Stimulated activated naive CD4-positive, alpha-beta T cell (primary cell): ENCODE data around the gene RFX2.

Experiments
- DNase-seq, 6 experiments: peaks; one replicate each; lab custom pipeline; 2025; lab: John Stamatoyannopoulos, UW

Gene RFX2

DNA sequence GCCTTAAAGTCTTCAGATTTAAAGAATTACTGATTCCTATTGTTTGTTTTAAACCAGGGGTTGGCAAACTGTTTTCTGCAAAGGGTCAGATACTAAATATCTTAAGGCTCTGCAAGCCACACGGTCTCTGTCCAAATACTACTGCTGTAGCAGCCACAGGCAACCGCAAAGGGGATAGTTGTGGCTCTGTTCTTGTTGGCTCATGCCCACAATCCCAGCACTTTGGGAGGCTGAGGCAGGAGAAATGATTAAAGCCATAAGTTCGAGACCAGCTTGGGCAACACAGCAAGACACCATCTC is 154.7 kb downstream of the RFX2 start:
- DNase-seq, result no peak

- DNase-seq, result no peak
Measured at GRCh38 chr19:5954293-5954692, 156.0 kb downstream of the RFX2 start.

GRCh38 chr19:5953680-5954213 is 156.6 kb downstream of the RFX2 start:
- peak in 2 of 6 experiments; percentile 35 to 39 for DNase-seq

DNA sequence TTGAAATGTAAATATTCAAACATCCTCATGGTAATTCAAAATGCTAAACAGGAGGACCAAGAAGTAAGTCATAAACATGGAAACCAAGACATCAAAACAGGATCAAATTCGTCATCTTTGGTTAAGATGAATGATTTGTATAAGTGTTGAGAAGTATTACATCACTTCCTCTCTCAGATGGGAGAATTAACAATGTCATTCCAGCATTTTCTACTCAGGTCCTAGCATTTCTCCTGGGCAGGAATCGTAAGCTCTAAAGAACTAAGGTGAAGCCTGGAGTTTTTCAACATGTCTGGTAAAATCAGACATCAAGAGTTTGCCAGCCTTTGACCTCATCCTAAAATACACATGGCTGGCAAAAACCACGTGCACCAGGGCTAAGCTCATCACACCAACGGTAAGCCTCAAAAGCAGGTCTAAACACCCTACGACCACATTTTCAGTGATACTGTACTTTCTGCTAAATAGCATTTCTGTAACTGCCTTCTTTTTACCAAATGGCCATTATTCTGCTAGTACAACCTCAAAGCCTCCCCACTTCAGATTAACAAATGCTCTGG is 157.2 kb downstream of the RFX2 start:
- peak in 1 of 6 experiments; percentile 25 for DNase-seq

GRCh38 chr19:5952193-5953029 is 157.9 kb downstream of the RFX2 start:
- peak in 1 of 6 experiments; percentile 13 for DNase-seq

DNA sequence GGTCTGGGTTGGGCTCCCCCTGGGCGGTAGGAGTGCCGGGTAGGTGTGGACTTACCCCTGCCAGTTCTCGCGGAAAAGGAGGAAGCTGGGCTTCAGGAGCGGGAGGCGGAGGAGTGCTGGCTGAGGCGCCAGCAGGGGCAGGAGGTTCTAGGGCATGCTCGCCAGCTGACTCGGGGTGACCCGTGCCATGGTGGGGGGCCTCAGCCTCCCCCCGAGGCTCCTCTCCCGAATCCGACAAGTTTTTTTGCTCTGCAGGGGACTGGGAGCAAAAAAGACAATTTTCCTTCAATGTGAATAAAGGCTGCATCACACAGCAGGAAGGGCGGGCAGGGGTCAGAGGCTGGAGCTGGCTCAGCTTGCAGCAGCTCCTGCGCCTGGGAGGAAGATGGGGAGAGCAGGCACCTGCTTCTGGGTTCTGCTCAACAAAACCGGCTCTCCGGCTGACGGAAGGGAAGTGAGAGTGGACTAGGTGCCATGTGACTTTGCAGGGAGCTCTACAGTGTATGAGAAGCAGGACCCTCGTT is 158.9 kb downstream of the RFX2 start:
- DNase-seq, result no peak

DNA sequence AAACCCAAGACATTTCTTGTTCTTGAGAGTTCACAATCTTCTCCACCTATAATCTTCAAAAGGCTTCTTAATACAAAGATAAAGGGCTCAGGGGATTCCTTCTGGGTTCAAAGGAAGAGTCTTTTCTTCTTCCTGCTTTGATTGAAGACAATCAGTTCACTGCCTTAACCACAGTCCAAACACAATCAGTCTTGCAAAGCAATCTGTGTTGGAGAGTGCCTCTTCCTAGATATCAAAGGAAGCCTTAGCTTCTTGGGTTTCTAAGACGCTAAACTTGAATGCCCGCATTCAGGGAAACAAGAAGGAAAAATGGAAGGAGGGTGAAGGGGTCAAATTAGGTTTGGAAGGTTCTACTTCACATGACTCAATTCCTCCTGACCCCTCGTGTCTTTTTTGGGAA is 159.6 kb downstream of the RFX2 start:
- peak in 2 of 6 experiments; percentile 14 to 18 for DNase-seq

GRCh38 chr19:5949792-5950305 is 160.5 kb downstream of the RFX2 start:
- DNase-seq, result peak; percentile 18 to 53 (median 31)

- DNase-seq, result peak in 3 of 6 experiments; percentile 13 to 27 (median 25)
Measured at GRCh38 chr19:5948752-5949564, 161.3 kb downstream of the RFX2 start.

GRCh38 chr19:5947435-5947834 is 162.9 kb downstream of the RFX2 start:
- DNase-seq, result no peak

GRCh38 chr19:5943623-5944022 is 166.7 kb downstream of the RFX2 start:
- no peak for DNase-seq
